Measurements from ENCODE around the gene ZNF91. TPM values are rescaled to one million over a fixed set of nuclear protein-coding genes. Genes with fewer than 3 reads are reported as not detected.
"Not testable (repeated sequence)": the region's sequence is repeated elsewhere in the genome, so short reads cannot be mapped to it uniquely, and the experiment has no call there.

ZNF91 gene
- total RNA-seq, 2 experiments from 2014 or later: 56.8 to 56.9 TPM

DNA sequence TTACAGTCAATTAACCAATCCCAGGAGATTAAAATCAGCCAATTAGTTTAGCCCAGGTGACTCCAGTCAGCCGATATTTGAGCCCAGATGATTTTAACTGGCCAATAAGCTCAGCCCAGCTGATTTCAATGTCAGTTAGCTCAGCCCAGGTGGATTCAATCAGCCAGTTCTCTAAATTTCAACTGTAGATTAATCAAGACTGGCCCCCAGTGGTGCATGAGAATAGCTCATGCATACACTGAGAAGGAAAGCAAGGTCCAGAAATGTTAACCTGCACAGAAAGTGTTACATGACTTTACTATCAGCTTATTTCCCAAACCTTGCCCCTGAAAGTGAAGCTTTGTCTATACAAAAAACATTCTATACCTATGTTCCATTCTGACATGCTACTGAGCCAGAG, 89.7 kb downstream of the ZNF91 start:
- no peak for DNase-seq
- POLR2A ChIA-PET: no interaction called here

DNA sequence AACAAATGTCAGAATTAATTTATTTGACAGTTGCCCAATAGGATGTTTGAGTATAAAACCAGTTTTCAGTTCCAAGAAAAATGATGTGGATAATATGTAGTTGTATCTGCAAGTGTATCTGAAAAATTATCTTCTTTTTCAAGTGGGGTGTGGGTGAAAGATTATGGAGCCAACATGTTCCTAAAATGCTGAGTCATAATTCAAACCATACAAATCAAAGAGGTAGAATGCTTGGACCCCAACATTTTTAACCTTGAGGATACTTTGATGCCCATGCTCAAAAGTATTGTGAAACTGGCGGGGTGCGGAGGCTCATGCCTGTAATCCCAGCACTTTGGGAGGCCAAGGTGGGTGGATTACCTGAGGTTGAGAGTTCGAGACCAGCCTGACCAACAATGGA, 91.0 kb downstream of the ZNF91 start:
- ATAC-seq (ENCODE audit: low read depth) (no peak), DNase-seq (no peak)
- H3K9me3 Mint-ChIP-seq: peaks cover 20% of the 10 kb centered on the region
- no peaks in the 10 kb centered on the region for H3K27me3 Mint-ChIP-seq
- no peaks in the 10 kb centered on the region for H3K36me3 Mint-ChIP-seq
- no peak overlapping the region for H3K4me3 Mint-ChIP-seq
- H3K27ac Mint-ChIP-seq: no peak overlapping the region
- H3K4me1 Mint-ChIP-seq: no peaks in the 10 kb centered on the region
- POLR2A ChIA-PET: no interaction called here

More for the DNA sequence above, 89.7 kb downstream of the ZNF91 start:
- ATAC-seq (ENCODE audit: low read depth): no peak
- no peak overlapping the region for H3K27ac Mint-ChIP-seq
- H3K27me3 Mint-ChIP-seq: no peaks in the 10 kb centered on the region
- no peak overlapping the region for H3K4me3 Mint-ChIP-seq
- H3K4me1 Mint-ChIP-seq: no peaks in the 10 kb centered on the region
- H3K9me3 Mint-ChIP-seq: peaks cover 15% of the 10 kb centered on the region
- H3K36me3 Mint-ChIP-seq: no peaks in the 10 kb centered on the region

- H3K27ac Mint-ChIP-seq: no peak overlapping the region
- DNase-seq (no peak), ATAC-seq (ENCODE audit: low read depth) (no peak)
- no peaks in the 10 kb centered on the region for H3K27me3 Mint-ChIP-seq
- no peaks in the 10 kb centered on the region for H3K4me1 Mint-ChIP-seq
- H3K4me3 Mint-ChIP-seq: no peak overlapping the region
- no peaks in the 10 kb centered on the region for H3K36me3 Mint-ChIP-seq
- H3K9me3 Mint-ChIP-seq: peaks cover 16% of the 10 kb centered on the region
- POLR2A ChIA-PET: no interaction called here
Measured at GRCh38 chr19:23294141-23294540, 101.1 kb downstream of the ZNF91 start.

DNA sequence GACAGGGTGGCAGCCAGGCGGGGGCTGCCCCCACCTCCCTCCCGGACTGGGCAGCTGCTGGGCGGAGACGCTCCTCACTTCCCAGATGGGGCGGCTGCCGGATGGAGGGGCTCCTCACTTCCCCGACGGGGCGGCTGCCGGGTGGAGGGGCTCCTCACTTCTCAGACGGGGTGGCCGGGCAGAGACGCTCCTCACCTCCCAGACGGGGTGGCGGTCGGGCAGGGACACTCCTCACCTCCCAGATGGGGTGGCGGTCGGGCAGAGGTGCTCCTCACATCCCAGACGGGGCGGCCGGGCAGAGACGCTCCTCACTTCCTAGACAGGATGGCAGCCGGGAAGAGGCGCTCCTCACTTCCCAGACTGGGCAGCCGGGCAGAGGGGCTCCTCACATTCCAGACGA, 105.3 kb downstream of the ZNF91 start:
- DNase-seq; H3K4me3 Mint-ChIP-seq; H3K4me1 Mint-ChIP-seq; POLR2A ChIA-PET; ATAC-seq (ENCODE audit: low read depth); H3K36me3 Mint-ChIP-seq; H3K27ac Mint-ChIP-seq; H3K27me3 Mint-ChIP-seq: not testable (repeated sequence)
- H3K9me3 Mint-ChIP-seq: peaks cover 16% of the 10 kb centered on the region

Other genes starting within 250 kb of the ZNF91 start
- 10 to 100 TPM; 13.6 to 13.8 TPM for gene ZNF724, start 145.1 kb downstream of the ZNF91 start, total RNA-seq